SK-N-SH (cell line): ENCODE measurements around the gene NECTIN2. TPM values are rescaled to one million over a fixed set of nuclear protein-coding genes. Genes with fewer than 3 reads are reported as not detected.

Source experiments
- CTCF ChIA-PET: fragments of 300-600, 350-600 bp; formaldehyde crosslinking; extraction: SDS; loops from one replicate; lab custom pipeline; 2021; lab: Yijun Ruan, JAX
- POLR2A ChIA-PET: fragments of 350-600 bp; sonication (Branson Sonifier 250); formaldehyde crosslinking; extraction: SDS; loops from one replicate; lab custom pipeline; 2020; ENCODE audit warnings: antibody characterized with exemption, inconsistent platforms; lab: Yijun Ruan, JAX
- DNase-seq: peaks from one replicate; pipeline ENCODE4 v3.0.0; 2012
- H2AFZ ChIP-seq: fragments of 200-600 bp; sonication (generic); 2 replicates; pipeline ENCODE4 v1.8.1; 2016; ENCODE audit warnings: antibody characterized with exemption, mild to moderate bottlenecking, low read depth
- H3F3A ChIP-seq: fragments of 200-600 bp; sonication (generic); replicated peaks from 2 replicates; pipeline ENCODE3; 2016; ENCODE audit warnings: antibody characterized with exemption, mild to moderate bottlenecking; ENCODE audit not compliant: insufficient read depth
- H3K27ac ChIP-seq, 2 experiments: fragments of 200-500 bp in 1 of 2; fragments of 200-600 bp in 1 of 2; sonication (Bioruptor generic) in 1 of 2; sonication (generic), shearing (Covaris generic) in 1 of 2; 2 replicates each; pipeline versions ENCODE4 v1.5.1 to v1.6.1; 2014 to 2016; ENCODE audit warnings: low read depth in 2 of 2, inconsistent platforms in 1 of 2, low read length in 1 of 2, mild to moderate bottlenecking in 1 of 2, mixed read lengths in 1 of 2
- H3K27me3 ChIP-seq: fragments of 200-600 bp; sonication (generic), shearing (Covaris generic); 2 replicates; pipeline ENCODE4 v1.6.1; 2016; ENCODE audit warnings: mixed run types; ENCODE audit not compliant: insufficient read depth
- H3K36me3 ChIP-seq, 2 experiments: fragments of 200-500 bp in 1 of 2; fragments of 200-600 bp in 1 of 2; sonication (Bioruptor generic) in 1 of 2; sonication (generic) in 1 of 2; replicated peaks in 1 of 2; 2 replicates each; pipeline versions ENCODE3 to v1.5.1; 2014 to 2016; ENCODE audit warnings: low read length in 1 of 2, mild to moderate bottlenecking in 1 of 2; ENCODE audit not compliant: insufficient read depth in 2 of 2, control insufficient read depth in 1 of 2
- H3K4me1 ChIP-seq, 2 experiments: fragments of 200-500 bp in 1 of 2; fragments of 200-600 bp in 1 of 2; sonication (Bioruptor generic) in 1 of 2; sonication (generic), shearing (Covaris generic) in 1 of 2; 2 replicates each; pipeline versions ENCODE4 v1.5.1 to v1.6.1; 2014 to 2016; ENCODE audit warnings: low read depth in 1 of 2, low read length in 1 of 2, mixed run types in 1 of 2; ENCODE audit not compliant: insufficient read depth in 2 of 2, control insufficient read depth in 1 of 2
- H3K4me2 ChIP-seq: fragments of 200-600 bp; sonication (generic), shearing (Covaris generic); 2 replicates; pipeline ENCODE4 v1.6.1; 2017; ENCODE audit warnings: mixed run types
- H3K4me3 ChIP-seq, 2 experiments: fragments of 200-500 bp in 1 of 2; fragments of 200-600 bp in 1 of 2; sonication (Bioruptor generic) in 1 of 2; sonication (generic), shearing (Covaris generic) in 1 of 2; 2 replicates each; pipeline versions ENCODE4 v1.5.1 to v1.8.1; 2014 to 2016; ENCODE audit warnings: low read depth in 2 of 2, inconsistent platforms in 1 of 2, low read length in 1 of 2, mild to moderate bottlenecking in 1 of 2, mixed read lengths in 1 of 2, moderate library complexity in 1 of 2
- H3K79me2 ChIP-seq: fragments of 200-600 bp; sonication (generic); 2 replicates; pipeline ENCODE4 v1.8.1; 2017; ENCODE audit warnings: mild to moderate bottlenecking; ENCODE audit not compliant: insufficient read depth
- H3K9ac ChIP-seq: fragments of 200-600 bp; sonication (generic); 2 replicates; pipeline ENCODE4 v1.6.1; 2017; ENCODE audit warnings: mixed run types
- H3K9me2 ChIP-seq: fragments of 200-600 bp; sonication (generic); 2 replicates; pipeline ENCODE4 v1.6.1; 2017; ENCODE audit warnings: mixed run types
- H3K9me3 ChIP-seq: fragments of 200-600 bp; sonication (generic); 2 replicates; pipeline ENCODE4 v1.6.1; 2017; ENCODE audit warnings: mixed run types, mild to moderate bottlenecking, moderate library complexity
- H4K20me1 ChIP-seq: fragments of 200-600 bp; sonication (generic); 2 replicates; pipeline ENCODE4 v1.6.1; 2017; ENCODE audit warnings: mild to moderate bottlenecking, mixed run types; ENCODE audit not compliant: insufficient read depth
- ELF1 ChIP-seq: IDR thresholded peaks from 2 replicates; pipeline ENCODE4 v1.4.0; 2012
- EP300 ChIP-seq, 2 experiments: IDR thresholded peaks; 2 replicates each; pipeline versions ENCODE4 v1.4.0 to v1.6.1; 2012; ENCODE audit warnings: borderline replicate concordance in 1 of 2, low read depth in 1 of 2, low read length in 1 of 2
- FOSL2 ChIP-seq: IDR thresholded peaks from 2 replicates; pipeline ENCODE4 v1.4.0; 2012; ENCODE audit warnings: low read depth, mild to moderate bottlenecking, moderate library complexity, borderline replicate concordance
- GABPA ChIP-seq: IDR thresholded peaks from 2 replicates; pipeline ENCODE4 v1.4.0; 2012; ENCODE audit warnings: low read depth, mild to moderate bottlenecking
- JUND ChIP-seq: IDR thresholded peaks from 2 replicates; pipeline ENCODE4 v1.4.0; 2012
- RAD21 ChIP-seq: IDR thresholded peaks from 2 replicates; pipeline ENCODE4 v1.6.1; 2012; ENCODE audit warnings: mild to moderate bottlenecking, low read length
- REST ChIP-seq: IDR thresholded peaks from 2 replicates; pipeline ENCODE4 v1.6.1; 2012; ENCODE audit warnings: mild to moderate bottlenecking, low read depth, low read length, moderate library complexity
- RFX5 ChIP-seq: IDR thresholded peaks from 2 replicates; pipeline ENCODE4 v1.6.1; 2012; ENCODE audit warnings: mild to moderate bottlenecking, improper control_type of control experiment, low read length
- RXRA ChIP-seq: IDR thresholded peaks from 2 replicates; pipeline ENCODE4 v1.4.0; 2012; ENCODE audit warnings: low read depth, mild to moderate bottlenecking, borderline replicate concordance
- TCF12 ChIP-seq: IDR thresholded peaks from 2 replicates; pipeline ENCODE4 v1.4.0; 2012
- WGBS: methylation state at CpG from one replicate; pipeline ENCODE4 v1.1.6; 2017; ENCODE audit warnings: low lambda C conversion rate; 5-methylcytosine and 5-hydroxymethylcytosine counted together
- polyA plus RNA-seq, 3 experiments: library from polyadenylated mRNA; depleted of rRNA; stranded (reverse); fragments of >200 nt; gene quantifications; 2 replicates each; pipeline ENCODE4 v1.2.3, GENCODE V29; 2012

The NECTIN2 gene
- polyA plus RNA-seq, 1 of the 3 experiments (the other 2 are of a cell fraction): 121 TPM

GRCh38 chr19:44892932-44893331 is 46.8 kb downstream of the NECTIN2 start:
- DNase-seq: no peak
- H3K9ac ChIP-seq: peak overlapping the region; percentile 88; the same call in 1 of the 2 replicates
- 98% methylated on average over 6 of the region's 7 CpGs for WGBS
- ChIA-PET CTCF (interaction anchor here (2.1 kb wide), 1 partner anchor 11 kb away, joined by 16 read pairs; no protein-coding TSS in a partner anchor), POLR2A (interaction anchor here (1.2 kb wide), 1 partner anchor 11 kb away, joined by 3 read pairs; no protein-coding TSS in a partner anchor)
- H3K79me2 ChIP-seq: peaks cover 56% of the 10 kb centered on the region
- peaks cover 17% of the 10 kb centered on the region for H3F3A ChIP-seq
- no peaks in the 10 kb centered on the region for H3K9me2 ChIP-seq
- H3K4me2 ChIP-seq: peak overlapping the region; percentile 96
- H3K27me3 ChIP-seq: no peaks in the 10 kb centered on the region
- TF ChIP-seq REST: no peak
- no peak for TF ChIP-seq GABPA
- TF ChIP-seq FOSL2: no peak
- no peak for TF ChIP-seq EP300 (IDR thresholded peaks at IDR 0.05; ENCODE audit: borderline replicate concordance in 1 of 2, low read depth in 1 of 2, low read length in 1 of 2)
- no peak for TF ChIP-seq RFX5
- no peak for TF ChIP-seq JUND
- no peak for TF ChIP-seq RAD21
- TF ChIP-seq ELF1: no peak
- no peaks in the 10 kb centered on the region for H4K20me1 ChIP-seq
- H2AFZ ChIP-seq: no peak overlapping the region
- H3K4me1 ChIP-seq: peaks cover 8 to 21% of the 10 kb centered on the region in 2 experiments; a peak in 2 of 4 replicates
- H3K4me3 ChIP-seq: no peak overlapping the region
- H3K9me3 ChIP-seq: no peaks in the 10 kb centered on the region
- no peak overlapping the region for H3K27ac ChIP-seq
- peaks cover 21 to 42% of the 10 kb centered on the region in 2 experiments for H3K36me3 ChIP-seq

DNA sequence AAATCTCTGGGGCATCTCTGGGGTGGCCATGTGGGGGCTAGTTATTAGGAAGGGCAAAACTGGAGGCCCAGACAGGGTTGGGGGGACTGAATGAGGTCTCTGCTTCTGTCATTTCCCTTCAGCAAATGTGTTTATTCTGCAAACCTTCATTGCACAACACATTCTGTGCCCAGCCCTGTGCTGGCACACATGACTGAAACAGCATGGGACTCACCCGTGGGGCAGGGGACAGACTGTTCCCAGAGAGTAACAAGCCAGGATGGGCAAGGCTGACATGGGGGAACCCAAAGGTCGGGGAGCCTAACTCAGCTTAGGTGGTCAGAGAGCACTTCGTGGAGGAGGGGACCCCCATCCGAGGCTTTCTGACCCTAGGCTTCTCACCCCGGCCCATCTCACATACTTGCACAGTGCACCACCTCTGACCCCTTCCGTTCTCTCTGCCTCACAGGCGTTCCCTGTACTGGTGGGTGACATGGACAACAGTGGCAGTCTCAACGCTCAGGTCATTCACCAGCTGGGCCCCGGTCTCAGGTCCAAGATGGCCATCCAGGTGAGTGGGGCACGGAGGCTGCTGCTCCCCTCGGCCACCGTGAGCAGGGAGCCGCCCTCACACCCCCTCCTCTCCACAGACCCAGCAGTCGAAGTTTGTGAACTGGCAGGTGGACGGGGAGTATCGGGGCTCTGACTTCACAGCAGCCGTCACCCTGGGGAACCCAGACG is 47.4 kb downstream of the NECTIN2 start:
- H2AFZ ChIP-seq: no peak overlapping the region
- H3F3A ChIP-seq: peaks cover 17% of the 10 kb centered on the region
- H3K9me2 ChIP-seq: no peaks in the 10 kb centered on the region
- H3K9me3 ChIP-seq: no peaks in the 10 kb centered on the region
- peaks cover 25 to 47% of the 10 kb centered on the region in 2 experiments for H3K36me3 ChIP-seq
- H3K4me1 ChIP-seq: peaks cover 8 to 21% of the 10 kb centered on the region in 2 experiments; a peak in 2 of 4 replicates
- TF ChIP-seq RXRA (no peak), ELF1 (no peak), TCF12 (no peak), GABPA (no peak)
- DNase-seq: no peak
- H3K4me3 ChIP-seq: no peak overlapping the region
- POLR2A ChIA-PET: interaction anchor here (1.2 kb wide), 1 partner anchor 10 kb away, joined by 3 read pairs; no protein-coding TSS in a partner anchor
- CTCF ChIA-PET: interaction anchor here (2.1 kb wide), 1 partner anchor 10 kb away, joined by 16 read pairs; no protein-coding TSS in a partner anchor
- no peaks in the 10 kb centered on the region for H3K27me3 ChIP-seq
- no peak overlapping the region for H3K9ac ChIP-seq
- no peaks in the 10 kb centered on the region for H4K20me1 ChIP-seq
- H3K79me2 ChIP-seq: peaks cover 56% of the 10 kb centered on the region
- H3K27ac ChIP-seq: no peak overlapping the region
- 81% methylated on average over 11 of the region's 18 CpGs for WGBS
- no peak overlapping the region for H3K4me2 ChIP-seq
